SKM-1 treated with dmso at 0.1 percent for 144 hours (cell line): Measurements from ENCODE around the gene EPSTI1.

Experiments
- DNase-seq: peaks from one replicate; lab custom pipeline; 2025; ENCODE audit not compliant: unreplicated experiment; lab: John Stamatoyannopoulos, UW

Gene EPSTI1

GRCh38 chr13:42971691-42972347, 20.2 kb downstream of the EPSTI1 start:
- DNase-seq: no peak

GRCh38 chr13:42970824-42971690, 21.0 kb downstream of the EPSTI1 start:
- DNase-seq: peak; percentile 51

- peak; percentile 53 for DNase-seq
These were observed 22.4 kb downstream of the EPSTI1 start for GRCh38 chr13:42969565-42970172.

GRCh38 chr13:42968906-42969305, 23.1 kb downstream of the EPSTI1 start:
- DNase-seq: no peak

- no peak for DNase-seq
These were observed 24.4 kb downstream of the EPSTI1 start for GRCh38 chr13:42967660-42968059.

- DNase-seq: no peak
These were observed 26.8 kb downstream of the EPSTI1 start for GRCh38 chr13:42965281-42965680.

- no peak for DNase-seq
These were observed 27.3 kb downstream of the EPSTI1 start for GRCh38 chr13:42964761-42965161.

GRCh38 chr13:42959615-42960014, 32.4 kb downstream of the EPSTI1 start:
- DNase-seq: no peak

GRCh38 chr13:42957881-42958280, 34.2 kb downstream of the EPSTI1 start:
- DNase-seq: no peak

GRCh38 chr13:42950181-42950580, 41.9 kb downstream of the EPSTI1 start:
- DNase-seq: no peak

GRCh38 chr13:42947925-42948324, 44.1 kb downstream of the EPSTI1 start:
- no peak for DNase-seq

- DNase-seq: peak; percentile 39
These were observed 45.1 kb downstream of the EPSTI1 start for GRCh38 chr13:42946927-42947326.

- no peak for DNase-seq
These were observed 62.0 kb downstream of the EPSTI1 start for GRCh38 chr13:42929886-42930535.

GRCh38 chr13:42926555-42926954, 65.5 kb downstream of the EPSTI1 start:
- DNase-seq: no peak

- DNase-seq: no peak
These were observed 66.0 kb downstream of the EPSTI1 start for GRCh38 chr13:42926043-42926442.

- DNase-seq: no peak
These were observed 66.4 kb downstream of the EPSTI1 start for GRCh38 chr13:42925626-42926025.

- DNase-seq: no peak
These were observed 67.7 kb downstream of the EPSTI1 start for GRCh38 chr13:42924344-42924743.

- DNase-seq: no peak
These were observed 84.3 kb downstream of the EPSTI1 start for GRCh38 chr13:42907745-42908144.

GRCh38 chr13:42906257-42906656, 85.8 kb downstream of the EPSTI1 start:
- DNase-seq: no peak

GRCh38 chr13:42905579-42905978, 86.5 kb downstream of the EPSTI1 start:
- DNase-seq: no peak

GRCh38 chr13:42899266-42899665, 92.8 kb downstream of the EPSTI1 start:
- DNase-seq: no peak
